A549 (cell line): ENCODE measurements around the gene PDGFD.

Experiments used
- CTCF ChIP-seq: fragments of >200 bp; sonication (Bioruptor Twin); formaldehyde crosslinking; IDR thresholded peaks from 3 replicates; pipeline ENCODE4 v1.5.1; 2016
- EP300 ChIP-seq, 2 experiments: fragments of >200 bp; sonication (Bioruptor Twin); formaldehyde crosslinking; IDR thresholded peaks; 2 replicates in 1 of 2; 3 replicates in 1 of 2; pipeline ENCODE4 v1.6.1; 2016 to 2017
- HMGXB4 ChIP-seq: fragments of 250-450 bp; sonication (Bioruptor Pico); IDR thresholded peaks from 2 replicates; pipeline ENCODE4 v1.5.0; 2021; ENCODE audit warnings: mild to moderate bottlenecking, moderate library complexity, borderline replicate concordance
- PBX3 ChIP-seq: IDR thresholded peaks from 2 replicates; pipeline ENCODE4 v1.6.1; 2012

DNA sequence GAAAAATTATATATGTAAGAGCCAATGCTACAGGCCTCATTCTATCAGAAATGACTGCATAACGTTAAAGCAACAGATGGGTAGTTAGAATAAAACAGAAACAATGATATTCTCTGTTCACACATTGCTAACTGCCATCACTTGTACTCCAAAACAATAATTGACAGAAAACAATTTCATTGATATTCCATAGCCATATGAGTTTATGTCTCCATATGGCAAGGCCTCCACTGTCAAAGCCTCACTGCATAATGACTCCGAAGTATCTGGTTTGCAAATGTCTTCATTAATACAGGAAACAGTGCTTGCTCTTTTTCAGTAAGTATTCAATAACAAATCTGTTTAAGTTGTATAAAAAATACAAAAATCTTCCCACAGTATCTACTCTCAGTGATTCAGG is 117.6 kb downstream of the PDGFD start:
- TF ChIP-seq HMGXB4 (no peak), EP300 (IDR thresholded peaks at IDR 0.05) (no peak), PBX3 (no peak), CTCF (no peak)
